IPS-18c (cell line): ENCODE measurements around the gene ADAMTSL5.
"Not testable (repeated sequence)": the region's sequence is repeated elsewhere in the genome, so short reads cannot be mapped to it uniquely, and the experiment has no call there.

ENCODE experiments used
- H3K4me3 ChIP-seq: 2 replicates; pipeline ENCODE4 v1.7.0; 2013; ENCODE audit warnings: low read depth, mild to moderate bottlenecking, low read length, moderate library complexity; ENCODE audit not compliant: insufficient read depth
- H3K9me3 ChIP-seq: one replicate; pipeline ENCODE4 v1.6.1; 2013; ENCODE audit warnings: mild to moderate bottlenecking, low read length, moderate library complexity; ENCODE audit not compliant: control insufficient read depth, insufficient read depth

Gene ADAMTSL5

DNA sequence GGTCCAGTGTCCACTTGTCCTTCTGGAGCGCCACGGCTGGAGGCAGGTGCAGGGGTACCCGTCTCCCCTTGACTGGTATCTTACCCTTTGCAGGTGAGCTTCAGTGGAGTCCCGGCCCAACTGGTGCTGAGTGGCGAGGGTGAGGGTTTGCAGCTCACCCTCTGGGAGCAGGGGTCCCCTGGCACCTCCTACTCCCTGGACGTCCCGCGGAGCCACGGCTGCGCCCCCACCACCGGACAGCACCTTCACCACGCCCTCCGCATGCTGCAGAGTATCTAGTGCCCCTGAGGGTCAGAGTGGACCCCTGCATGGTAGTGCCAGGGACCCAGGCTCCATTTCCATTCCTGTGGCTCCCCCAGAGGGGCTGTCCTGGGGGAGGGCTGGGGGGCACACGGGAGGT is 22.2 kb upstream of the ADAMTSL5 start:
- no peak overlapping the region for H3K4me3 ChIP-seq

DNA sequence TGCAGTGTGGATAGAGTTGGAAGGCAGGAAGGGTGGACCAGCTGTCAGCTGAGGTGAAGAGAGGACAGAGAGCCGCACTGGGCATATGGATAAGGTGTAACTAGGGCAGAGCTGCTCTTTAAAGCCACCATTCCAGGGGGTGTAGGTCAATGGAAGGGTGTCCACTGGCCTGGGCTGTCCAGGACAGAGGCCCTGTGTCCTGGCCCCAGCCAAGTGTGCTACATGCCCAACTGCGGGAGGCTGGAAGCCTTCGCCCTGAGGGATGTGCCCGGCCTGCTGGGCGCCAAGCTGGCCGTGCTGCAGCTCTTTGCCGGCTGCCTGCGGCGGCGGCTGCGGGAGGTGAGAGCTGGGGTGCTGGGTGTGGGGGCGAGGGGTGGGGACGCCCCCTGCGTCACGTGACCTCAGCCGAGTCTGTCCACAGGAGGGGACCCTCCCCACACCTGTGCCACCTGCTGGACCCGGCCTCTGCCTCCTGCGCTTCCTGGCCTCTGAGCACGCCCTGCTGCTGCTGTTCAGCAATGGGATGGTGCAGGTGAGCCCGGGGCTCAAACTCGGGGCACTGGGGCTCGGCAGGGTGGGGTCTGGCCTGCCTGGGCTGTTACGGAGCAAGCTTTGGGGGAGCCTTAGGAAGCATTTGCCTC is 20.8 kb upstream of the ADAMTSL5 start:
- no peak overlapping the region for H3K4me3 ChIP-seq

More for the DNA sequence above, 22.2 kb upstream of the ADAMTSL5 start:
- H3K9me3 ChIP-seq = no peaks in the 10 kb centered on the region

GRCh38 chr19:1532003-1532402 is 19.2 kb upstream of the ADAMTSL5 start:
- H3K9me3 ChIP-seq = no peaks in the 10 kb centered on the region

More for the DNA sequence above, 20.8 kb upstream of the ADAMTSL5 start:
- H3K9me3 ChIP-seq = no peaks in the 10 kb centered on the region

DNA sequence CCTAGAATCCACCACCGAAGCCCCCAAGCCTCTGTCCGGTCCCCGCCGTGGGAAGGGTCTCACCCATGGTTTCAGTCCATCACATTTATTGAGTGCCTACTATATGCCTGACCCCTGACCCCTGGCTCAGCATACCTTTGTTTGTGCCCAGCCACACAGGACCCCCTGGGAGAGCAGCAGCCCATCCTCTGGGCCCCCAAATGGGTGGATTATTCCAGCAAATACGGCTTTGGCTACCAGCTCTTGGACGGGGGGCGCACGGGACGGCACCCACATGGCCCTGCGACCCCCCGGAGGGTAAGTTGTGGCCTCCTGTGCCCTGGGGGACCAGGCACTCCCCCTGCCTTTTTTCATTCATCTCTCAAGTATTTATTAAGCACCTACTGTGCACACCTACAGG is 18.8 kb upstream of the ADAMTSL5 start:
- Histone ChIP-seq H3K4me3 (no peak overlapping the region), H3K9me3 (no peaks in the 10 kb centered on the region)

More at GRCh38 chr19:1532003-1532402, 19.2 kb upstream of the ADAMTSL5 start:
- no peak overlapping the region for H3K4me3 ChIP-seq

GRCh38 chr19:1530856-1531255 is 18.0 kb upstream of the ADAMTSL5 start:
- not testable (repeated sequence) for H3K4me3 ChIP-seq, H3K9me3 ChIP-seq

GRCh38 chr19:1529430-1529816 is 16.6 kb upstream of the ADAMTSL5 start:
- no peak overlapping the region for H3K4me3 ChIP-seq

DNA sequence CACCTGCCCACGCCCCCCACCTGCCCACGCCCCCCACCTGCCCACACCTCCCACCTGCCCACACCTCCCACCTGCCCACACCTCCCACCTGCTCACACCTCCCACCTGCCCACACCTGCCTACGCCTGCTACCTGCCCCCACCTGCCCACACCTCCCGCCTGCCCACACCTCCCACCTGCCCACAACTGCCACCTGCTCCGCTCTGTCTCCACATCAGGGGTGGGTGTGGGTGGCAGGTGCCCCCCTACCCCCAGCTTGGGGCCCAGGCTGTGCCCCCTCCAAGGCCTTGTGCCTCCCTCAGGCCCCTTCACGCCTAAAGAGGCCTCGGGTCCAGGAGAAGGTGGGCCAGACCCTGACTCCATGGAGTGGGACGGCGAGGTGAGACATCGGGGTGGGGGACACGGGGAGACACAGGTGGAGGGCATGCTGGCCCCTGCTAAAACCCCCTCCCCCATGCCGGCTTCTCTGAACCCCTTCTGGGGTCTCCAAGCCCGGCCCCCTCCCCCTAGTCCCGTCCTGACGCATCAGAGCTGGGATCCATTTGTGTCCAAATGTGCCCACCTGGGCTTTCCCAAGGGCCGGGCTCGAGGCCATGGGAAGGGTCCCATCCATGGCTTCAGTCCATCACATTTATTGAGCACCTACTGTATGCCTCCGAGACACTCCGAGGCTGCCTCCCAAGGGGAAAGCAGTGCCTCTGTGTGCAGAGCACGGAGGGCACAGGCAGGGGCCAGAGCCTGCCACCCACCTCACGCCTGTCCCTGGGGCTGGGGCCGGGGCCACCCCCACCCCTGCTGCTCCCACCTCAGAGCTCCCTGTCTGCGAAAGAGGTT is 16.0 kb upstream of the ADAMTSL5 start:
- Histone ChIP-seq H3K4me3 (no peak overlapping the region), H3K9me3 (no peaks in the 10 kb centered on the region)

More at GRCh38 chr19:1529430-1529816, 16.6 kb upstream of the ADAMTSL5 start:
- H3K9me3 ChIP-seq = no peaks in the 10 kb centered on the region

DNA sequence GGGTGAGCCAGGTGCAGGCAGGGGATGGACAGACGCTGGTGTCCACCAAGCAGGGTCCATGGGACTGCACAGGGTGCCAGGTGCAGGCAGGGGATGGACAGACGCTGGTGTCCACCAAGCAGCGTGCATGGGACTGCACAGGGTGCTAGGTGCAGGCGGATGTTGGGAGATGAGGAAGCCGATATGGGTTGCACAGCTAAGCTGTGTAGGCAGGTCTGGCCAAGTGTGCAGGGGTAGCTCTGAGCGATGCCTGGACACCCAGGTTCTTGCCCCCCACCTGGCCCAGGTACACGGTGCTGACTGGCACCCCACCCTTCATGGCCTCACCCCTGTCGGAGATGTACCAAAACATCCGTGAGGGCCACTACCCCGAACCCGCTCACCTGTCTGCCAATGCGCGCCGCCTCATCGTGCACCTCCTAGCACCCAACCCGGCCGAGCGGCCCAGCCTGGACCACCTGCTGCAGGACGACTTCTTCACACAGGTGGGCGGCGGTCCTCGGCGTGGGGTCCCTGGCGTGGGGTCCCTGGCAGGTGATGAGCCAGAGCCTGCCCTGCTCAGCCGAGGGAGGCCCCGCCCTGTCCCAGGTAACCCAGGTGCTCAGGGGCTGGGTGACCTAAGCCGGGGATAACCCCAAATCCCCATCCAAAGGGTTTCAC is 15.0 kb upstream of the ADAMTSL5 start:
- Histone ChIP-seq H3K9me3 (no peaks in the 10 kb centered on the region), H3K4me3 (no peak overlapping the region)

GRCh38 chr19:1526979-1527649 is 14.3 kb upstream of the ADAMTSL5 start:
- Histone ChIP-seq H3K9me3 (no peaks in the 10 kb centered on the region), H3K4me3 (no peak overlapping the region)

DNA sequence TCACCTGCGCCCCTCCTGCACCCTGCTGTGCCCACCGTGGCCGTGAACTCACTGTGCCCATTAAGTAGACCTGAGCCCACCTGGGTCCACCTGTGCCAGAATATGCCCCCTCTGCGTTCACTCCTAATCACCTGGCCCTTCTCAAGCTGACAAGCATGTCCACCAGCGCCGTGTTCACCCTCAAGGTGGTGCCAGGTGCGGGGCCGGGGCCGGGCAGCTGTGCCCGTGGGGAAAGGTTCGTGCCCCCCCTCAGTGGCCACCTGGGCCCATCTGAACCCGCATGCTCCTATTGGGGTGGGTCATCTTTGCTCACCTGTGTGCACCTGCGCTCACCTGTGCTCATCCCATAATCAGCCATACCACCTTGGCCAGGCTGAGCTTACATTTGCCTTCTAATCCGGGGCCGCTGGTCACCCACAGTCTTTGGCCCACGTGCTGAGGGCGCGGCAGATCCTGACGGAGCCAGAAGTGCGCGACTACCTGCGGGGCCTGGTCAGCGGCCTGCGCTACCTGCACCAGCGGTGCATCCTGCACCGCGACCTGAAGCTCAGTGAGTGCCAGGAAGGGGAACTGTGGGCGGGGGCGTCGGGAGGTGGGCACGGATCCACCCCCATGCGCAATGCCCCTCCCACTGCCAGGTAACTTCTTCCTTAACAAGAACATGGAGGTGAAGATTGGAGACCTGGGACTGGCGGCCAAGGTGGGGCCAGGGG is 13.4 kb upstream of the ADAMTSL5 start:
- no peaks in the 10 kb centered on the region for H3K9me3 ChIP-seq

DNA sequence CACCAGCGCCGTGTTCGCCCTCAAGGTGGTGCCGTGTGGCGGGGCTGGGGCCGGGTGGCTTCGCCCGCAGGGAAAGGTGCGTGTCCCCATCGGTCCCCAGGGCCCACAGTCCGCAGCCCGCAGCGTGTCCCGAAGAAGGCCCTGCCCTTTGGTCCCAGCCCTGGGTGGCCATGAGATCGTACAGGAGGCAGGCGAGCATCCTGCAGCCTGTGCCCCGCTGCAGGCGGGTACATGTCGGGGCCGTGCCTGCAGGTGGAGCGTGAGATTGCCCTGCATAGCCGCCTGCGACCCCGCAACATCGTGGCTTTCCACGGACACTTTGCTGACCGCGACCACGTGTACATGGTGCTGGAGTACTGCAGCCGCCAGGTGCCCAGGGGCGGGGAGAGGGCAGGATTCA is 12.5 kb upstream of the ADAMTSL5 start:
- no peak overlapping the region for H3K4me3 ChIP-seq
- H3K9me3 ChIP-seq = no peaks in the 10 kb centered on the region

More for the DNA sequence above, 13.4 kb upstream of the ADAMTSL5 start:
- no peak overlapping the region for H3K4me3 ChIP-seq

GRCh38 chr19:1524972-1525325 is 12.1 kb upstream of the ADAMTSL5 start:
- H3K9me3 ChIP-seq = no peaks in the 10 kb centered on the region
- H3K4me3 ChIP-seq = no peak overlapping the region

DNA sequence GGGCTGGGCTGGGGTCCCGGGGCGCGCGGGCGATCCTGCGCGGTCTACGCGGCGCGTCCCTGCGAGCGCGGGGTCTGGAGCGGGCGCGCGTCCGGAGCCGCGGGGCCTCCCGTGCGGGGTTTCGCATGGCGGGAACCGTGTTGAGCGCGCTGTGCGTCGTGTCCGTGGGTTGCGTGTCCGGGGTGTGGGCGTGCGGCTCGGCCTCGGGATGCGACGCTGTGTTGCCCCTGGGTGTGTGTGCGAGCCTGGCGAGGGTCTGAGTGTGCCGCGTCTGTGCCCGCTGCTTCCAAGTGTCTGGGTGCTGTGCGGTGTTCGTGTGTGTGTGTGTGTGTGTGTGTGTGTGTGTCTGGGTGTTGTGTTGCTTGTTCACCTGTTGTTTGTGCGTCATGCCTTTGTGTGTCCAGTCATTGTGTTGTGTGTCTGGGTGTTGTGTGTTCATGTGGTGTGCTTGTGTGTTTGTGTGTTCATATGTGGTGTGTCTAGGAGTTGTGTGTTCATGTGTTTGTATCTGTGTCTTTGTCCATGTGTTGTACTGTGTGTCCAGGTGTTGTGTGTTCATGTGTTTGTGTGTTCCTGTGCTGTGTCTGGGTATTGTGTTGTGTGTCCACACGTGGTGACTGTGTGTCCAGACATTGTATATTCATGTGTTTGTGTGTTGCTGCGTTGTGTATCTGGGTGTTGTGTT is 11.6 kb upstream of the ADAMTSL5 start:
- H3K4me3 ChIP-seq = peak overlapping the region; percentile 36

DNA sequence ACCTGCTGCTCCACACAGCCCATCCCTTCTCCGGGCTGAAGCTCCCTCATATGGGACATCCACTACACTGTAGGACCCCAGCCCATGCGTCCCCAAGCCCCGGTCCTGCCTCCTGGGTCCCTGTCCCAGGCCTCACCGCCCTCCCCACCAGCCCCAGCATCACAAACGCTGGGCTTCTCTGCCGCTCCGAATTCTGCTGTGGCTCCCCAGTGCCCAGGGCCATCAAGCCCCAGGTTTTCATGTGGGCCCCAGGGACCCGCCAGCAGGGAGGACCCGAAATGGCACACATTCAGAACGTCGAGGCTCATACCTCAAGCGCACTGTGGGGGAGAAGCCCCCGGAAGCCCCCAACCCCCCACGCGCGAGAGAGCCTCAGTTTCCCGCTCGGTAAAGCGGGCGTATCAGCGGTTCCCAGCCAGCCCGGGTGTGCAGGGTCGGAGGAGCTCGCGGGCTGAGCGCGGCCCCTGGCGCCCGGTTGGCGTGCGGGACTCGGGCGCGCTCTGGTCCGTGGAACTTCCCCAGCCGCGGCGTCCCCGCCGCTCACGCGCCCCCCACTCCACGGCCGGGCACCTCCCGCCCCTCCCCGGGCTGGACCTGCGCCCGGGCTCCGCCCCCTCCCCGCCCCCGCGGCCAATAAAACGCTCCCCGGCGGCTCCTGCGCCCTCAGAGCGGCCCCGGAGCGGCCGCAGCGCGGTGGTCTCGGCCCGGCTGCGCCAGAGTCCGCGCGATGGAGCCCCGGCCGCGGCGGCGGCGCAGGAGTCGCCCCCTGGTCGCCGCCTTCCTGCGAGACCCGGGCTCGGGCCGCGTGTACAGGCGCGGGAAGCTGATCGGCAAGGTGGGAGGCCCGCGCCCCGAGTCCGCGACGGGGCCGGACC is 10.8 kb upstream of the ADAMTSL5 start, which contains the start of gene PLK5:
Gene PLK5 (plus strand): TSS at position 666 of the 875 bp plus-strand sequence. CDS start 2,920 bp downstream, outside the sequence.
- no peaks in the 10 kb centered on the region for H3K9me3 ChIP-seq
- peak within 1 kb of the TSS; percentile 36 for H3K4me3 ChIP-seq

More for the DNA sequence above, 11.6 kb upstream of the ADAMTSL5 start:
- H3K9me3 ChIP-seq = no peaks in the 10 kb centered on the region

- Histone ChIP-seq H3K9me3 (no peaks in the 10 kb centered on the region), H3K4me3 (no peak overlapping the region)
Observed at GRCh38 chr19:1522838-1523237, 10.0 kb upstream of the ADAMTSL5 start.
